ENCODE measurements around the gene PLTP.

PLTP gene

GRCh38 chr20:45857114-45857881 lies 54.7 kb downstream of the PLTP start, which contains the start of the genes ACOT8 and ZSWIM3 (continued):
- TF ChIP-seq ZNF501 (tag by site-specific recombination; IDR thresholded peaks at IDR 0.05) (no peak), ZNF132 (tag by site-specific recombination; IDR thresholded peaks at IDR 0.05; ENCODE audit: borderline replicate concordance) (no peak), SP3 (tag by site-specific recombination; IDR thresholded peaks at IDR 0.05) (peak; percentile 85), ZFP41 (tag by site-specific recombination; IDR thresholded peaks at IDR 0.05; ENCODE audit: borderline replicate concordance) (no peak), ZNF629 (tag by site-specific recombination; IDR thresholded peaks at IDR 0.05) (peak; percentile 38; the same call in 1 of the 2 replicates), ZNF621 (tag by site-specific recombination; IDR thresholded peaks at IDR 0.05) (no peak), ZNF473 (tag by site-specific recombination; IDR thresholded peaks at IDR 0.05) (no peak), SP2 (tag by site-specific recombination; IDR thresholded peaks at IDR 0.05) (peak; percentile 98), ZNF626 (tag by site-specific recombination; IDR thresholded peaks at IDR 0.05) (no peak), ZNF624 (tag by site-specific recombination; IDR thresholded peaks at IDR 0.05) (no peak), HOXD13 (CRISPR knock-in tag; IDR thresholded peaks at IDR 0.05; ENCODE audit: borderline replicate concordance) (no peak), ZNF670 (tag by site-specific recombination; IDR thresholded peaks at IDR 0.05; ENCODE audit: low read depth) (no peak), ZNF169 (tag by site-specific recombination; IDR thresholded peaks at IDR 0.05) (no peak), ZNF391 (tag by site-specific recombination; IDR thresholded peaks at IDR 0.05; ENCODE audit: borderline replicate concordance, low read depth) (0 out of 2 replicates have a peak, but pooled peaks have one; percentile 50), ZNF654 (tag by site-specific recombination; IDR thresholded peaks at IDR 0.05; ENCODE audit: low read depth) (no peak), ZNF664 (tag by site-specific recombination; IDR thresholded peaks at IDR 0.05) (no peak), ZNF10 (tag by site-specific recombination; IDR thresholded peaks at IDR 0.05) (no peak), SCRT1 (tag by site-specific recombination; IDR thresholded peaks at IDR 0.05; ENCODE audit: borderline replicate concordance) (no peak), ZFHX2 (tag by site-specific recombination; conservative IDR thresholded peaks at IDR 0.05) (peak; percentile 72), ZBTB48 (tag by site-specific recombination; IDR thresholded peaks at IDR 0.05) (peak; percentile 81), SALL2 (tag by site-specific recombination; IDR thresholded peaks at IDR 0.05; ENCODE audit: borderline replicate concordance) (no peak), KLF9 (tag by site-specific recombination; IDR thresholded peaks at IDR 0.05; ENCODE audit: low read depth) (0 out of 2 replicates have a peak, but pooled peaks have one; percentile 37), MZF1 (tag by site-specific recombination; IDR thresholded peaks at IDR 0.05; ENCODE audit: borderline replicate concordance) (no peak), OSR2 (tag by site-specific recombination; IDR thresholded peaks at IDR 0.05) (no peak), ZNF350 (tag by site-specific recombination; IDR thresholded peaks at IDR 0.05) (no peak), ZNF366 (tag by site-specific recombination; conservative IDR thresholded peaks at IDR 0.05) (no peak), ZNF707 (tag by site-specific recombination; IDR thresholded peaks at IDR 0.05) (no peak)
- TF ChIP-seq, protein P1, sequence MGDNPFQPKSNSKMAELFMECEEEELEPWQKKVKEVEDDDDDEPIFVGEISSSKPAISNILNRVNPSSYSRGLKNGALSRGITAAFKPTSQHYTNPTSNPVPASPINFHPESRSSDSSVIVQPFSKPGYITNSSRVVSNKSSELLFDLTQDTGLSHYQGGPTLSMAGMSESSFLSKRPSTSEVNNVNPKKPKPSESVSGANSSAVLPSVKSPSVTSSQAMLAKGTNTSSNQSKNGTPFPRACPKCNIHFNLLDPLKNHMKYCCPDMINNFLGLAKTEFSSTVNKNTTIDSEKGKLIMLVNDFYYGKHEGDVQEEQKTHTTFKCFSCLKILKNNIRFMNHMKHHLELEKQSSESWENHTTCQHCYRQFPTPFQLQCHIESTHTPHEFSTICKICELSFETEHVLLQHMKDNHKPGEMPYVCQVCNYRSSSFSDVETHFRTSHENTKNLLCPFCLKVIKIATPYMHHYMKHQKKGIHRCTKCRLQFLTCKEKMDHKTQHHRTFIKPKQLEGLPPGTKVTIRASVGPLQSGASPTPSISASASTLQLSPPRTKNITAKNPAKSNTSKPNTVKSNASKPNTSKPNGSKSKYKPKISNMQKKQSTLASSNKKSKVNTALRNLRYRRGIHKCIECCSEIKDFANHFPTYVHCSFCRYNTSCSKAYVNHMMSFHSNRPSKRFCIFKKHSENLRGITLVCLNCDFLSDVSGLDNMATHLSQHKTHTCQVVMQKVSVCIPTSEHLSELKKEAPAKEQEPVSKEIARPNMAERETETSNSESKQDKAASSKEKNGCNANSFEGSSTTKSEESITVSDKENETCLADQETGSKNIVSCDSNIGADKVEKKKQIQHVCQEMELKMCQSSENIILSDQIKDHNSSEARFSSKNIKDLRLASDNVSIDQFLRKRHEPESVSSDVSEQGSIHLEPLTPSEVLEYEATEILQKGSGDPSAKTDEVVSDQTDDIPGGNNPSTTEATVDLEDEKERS (tag by site-specific recombination; IDR thresholded peaks at IDR 0.05): no peak
- TF ChIP-seq, protein P2, sequence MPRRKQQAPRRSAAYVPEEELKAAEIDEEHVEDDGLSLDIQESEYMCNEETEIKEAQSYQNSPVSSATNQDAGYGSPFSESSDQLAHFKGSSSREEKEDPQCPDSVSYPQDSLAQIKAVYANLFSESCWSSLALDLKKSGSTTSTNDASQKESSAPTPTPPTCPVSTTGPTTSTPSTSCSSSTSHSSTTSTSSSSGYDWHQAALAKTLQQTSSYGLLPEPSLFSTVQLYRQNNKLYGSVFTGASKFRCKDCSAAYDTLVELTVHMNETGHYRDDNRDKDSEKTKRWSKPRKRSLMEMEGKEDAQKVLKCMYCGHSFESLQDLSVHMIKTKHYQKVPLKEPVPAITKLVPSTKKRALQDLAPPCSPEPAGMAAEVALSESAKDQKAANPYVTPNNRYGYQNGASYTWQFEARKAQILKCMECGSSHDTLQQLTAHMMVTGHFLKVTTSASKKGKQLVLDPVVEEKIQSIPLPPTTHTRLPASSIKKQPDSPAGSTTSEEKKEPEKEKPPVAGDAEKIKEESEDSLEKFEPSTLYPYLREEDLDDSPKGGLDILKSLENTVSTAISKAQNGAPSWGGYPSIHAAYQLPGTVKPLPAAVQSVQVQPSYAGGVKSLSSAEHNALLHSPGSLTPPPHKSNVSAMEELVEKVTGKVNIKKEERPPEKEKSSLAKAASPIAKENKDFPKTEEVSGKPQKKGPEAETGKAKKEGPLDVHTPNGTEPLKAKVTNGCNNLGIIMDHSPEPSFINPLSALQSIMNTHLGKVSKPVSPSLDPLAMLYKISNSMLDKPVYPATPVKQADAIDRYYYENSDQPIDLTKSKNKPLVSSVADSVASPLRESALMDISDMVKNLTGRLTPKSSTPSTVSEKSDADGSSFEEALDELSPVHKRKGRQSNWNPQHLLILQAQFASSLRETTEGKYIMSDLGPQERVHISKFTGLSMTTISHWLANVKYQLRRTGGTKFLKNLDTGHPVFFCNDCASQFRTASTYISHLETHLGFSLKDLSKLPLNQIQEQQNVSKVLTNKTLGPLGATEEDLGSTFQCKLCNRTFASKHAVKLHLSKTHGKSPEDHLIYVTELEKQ (tag by site-specific recombination; IDR thresholded peaks at IDR 0.05; ENCODE audit: borderline replicate concordance): no peak
- TF ChIP-seq, protein P3, sequence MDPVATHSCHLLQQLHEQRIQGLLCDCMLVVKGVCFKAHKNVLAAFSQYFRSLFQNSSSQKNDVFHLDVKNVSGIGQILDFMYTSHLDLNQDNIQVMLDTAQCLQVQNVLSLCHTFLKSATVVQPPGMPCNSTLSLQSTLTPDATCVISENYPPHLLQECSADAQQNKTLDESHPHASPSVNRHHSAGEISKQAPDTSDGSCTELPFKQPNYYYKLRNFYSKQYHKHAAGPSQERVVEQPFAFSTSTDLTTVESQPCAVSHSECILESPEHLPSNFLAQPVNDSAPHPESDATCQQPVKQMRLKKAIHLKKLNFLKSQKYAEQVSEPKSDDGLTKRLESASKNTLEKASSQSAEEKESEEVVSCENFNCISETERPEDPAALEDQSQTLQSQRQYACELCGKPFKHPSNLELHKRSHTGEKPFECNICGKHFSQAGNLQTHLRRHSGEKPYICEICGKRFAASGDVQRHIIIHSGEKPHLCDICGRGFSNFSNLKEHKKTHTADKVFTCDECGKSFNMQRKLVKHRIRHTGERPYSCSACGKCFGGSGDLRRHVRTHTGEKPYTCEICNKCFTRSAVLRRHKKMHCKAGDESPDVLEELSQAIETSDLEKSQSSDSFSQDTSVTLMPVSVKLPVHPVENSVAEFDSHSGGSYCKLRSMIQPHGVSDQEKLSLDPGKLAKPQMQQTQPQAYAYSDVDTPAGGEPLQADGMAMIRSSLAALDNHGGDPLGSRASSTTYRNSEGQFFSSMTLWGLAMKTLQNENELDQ (tag by site-specific recombination; IDR thresholded peaks at IDR 0.05; ENCODE audit: low read depth): no peak
